CD1c-positive myeloid dendritic cell (primary cell): ENCODE data around the gene PRSS50.

ENCODE experiments used
- DNase-seq: peaks from one replicate; pipeline ENCODE4 v3.0.0-alpha.2; 2016; ENCODE audit errors: extremely low spot score

The PRSS50 gene

GRCh38 chr3:46725621-46726314, 8.1 kb upstream of the PRSS50 start:
- no peak for DNase-seq

GRCh38 chr3:46724424-46724823, 6.8 kb upstream of the PRSS50 start:
- DNase-seq = no peak

GRCh38 chr3:46722443-46722842, 4.8 kb upstream of the PRSS50 start:
- no peak for DNase-seq

- no peak for DNase-seq
Observed at GRCh38 chr3:46721009-46721408, 3.3 kb upstream of the PRSS50 start.

- no peak for DNase-seq
Observed at GRCh38 chr3:46719735-46720271, 2.1 kb upstream of the PRSS50 start.

DNA sequence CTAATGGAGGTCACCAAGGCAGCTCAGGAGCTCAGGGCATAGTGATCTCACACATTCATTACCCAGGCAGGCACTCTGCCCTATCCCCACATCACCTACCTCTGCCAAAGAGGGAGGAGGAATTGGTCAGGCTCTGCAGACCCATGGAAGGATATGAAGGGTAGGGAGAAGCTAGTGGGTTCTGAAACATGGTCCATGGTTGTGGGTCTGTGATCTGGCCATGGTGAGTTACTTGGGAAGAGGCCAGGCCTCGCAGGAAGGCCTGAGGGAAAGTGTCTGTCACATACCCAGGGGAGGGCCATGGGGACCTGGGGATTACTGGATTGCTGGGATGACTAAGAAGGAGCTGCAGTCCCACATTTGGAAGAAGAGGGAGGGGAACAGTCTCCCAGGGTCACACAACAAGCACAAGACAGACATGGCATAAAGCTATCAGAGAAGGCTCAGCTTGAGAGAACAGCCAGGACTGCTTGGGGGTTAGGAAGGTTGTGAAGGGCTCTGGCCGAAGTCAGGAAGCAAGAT, 1.4 kb upstream of the PRSS50 start:
- no peak for DNase-seq

GRCh38 chr3:46716461-46717441, 918 bp downstream of the PRSS50 start:
- no peak for DNase-seq

GRCh38 chr3:46715507-46716175, 2.0 kb downstream of the PRSS50 start:
- DNase-seq = no peak

DNA sequence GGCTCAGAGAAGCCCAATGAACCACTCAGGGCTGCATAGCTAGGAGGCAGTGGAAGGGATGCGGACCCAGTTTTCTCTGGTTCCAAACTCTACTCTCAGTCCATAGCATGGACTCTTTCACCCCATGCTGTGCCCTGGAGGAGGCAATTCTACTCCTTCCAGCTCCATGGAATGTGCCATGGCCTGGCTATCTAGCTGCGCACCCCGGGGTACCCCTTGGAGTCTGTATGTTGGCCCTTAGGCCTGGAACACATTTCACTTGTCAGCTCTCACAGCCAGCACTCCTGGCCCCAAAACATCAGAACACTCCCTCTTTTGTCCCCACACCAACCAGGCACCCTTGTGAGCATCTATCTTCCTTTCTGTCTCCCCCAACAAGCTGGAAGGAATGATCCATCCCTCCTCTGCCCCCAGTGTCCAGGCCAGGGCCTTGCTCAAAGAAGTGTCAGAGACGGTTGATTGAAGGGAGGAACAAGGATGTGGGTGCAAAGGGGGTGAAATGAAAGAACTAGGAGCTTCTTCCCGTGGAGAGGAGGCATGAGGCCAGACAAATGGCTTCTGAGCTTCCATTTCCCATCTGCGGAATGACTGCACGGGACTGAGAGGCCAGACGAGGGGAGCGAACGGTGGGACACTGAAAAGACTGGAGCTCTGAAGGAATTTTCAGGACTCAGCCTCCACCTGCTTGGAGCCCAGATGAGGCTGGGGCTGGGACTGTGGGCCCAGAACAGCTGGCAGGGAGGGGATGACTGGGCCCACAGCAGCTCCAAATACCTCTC, 2.8 kb downstream of the PRSS50 start:
- no peak for DNase-seq

- DNase-seq = no peak
Observed at GRCh38 chr3:46713898-46714552, 3.6 kb downstream of the PRSS50 start.

DNA sequence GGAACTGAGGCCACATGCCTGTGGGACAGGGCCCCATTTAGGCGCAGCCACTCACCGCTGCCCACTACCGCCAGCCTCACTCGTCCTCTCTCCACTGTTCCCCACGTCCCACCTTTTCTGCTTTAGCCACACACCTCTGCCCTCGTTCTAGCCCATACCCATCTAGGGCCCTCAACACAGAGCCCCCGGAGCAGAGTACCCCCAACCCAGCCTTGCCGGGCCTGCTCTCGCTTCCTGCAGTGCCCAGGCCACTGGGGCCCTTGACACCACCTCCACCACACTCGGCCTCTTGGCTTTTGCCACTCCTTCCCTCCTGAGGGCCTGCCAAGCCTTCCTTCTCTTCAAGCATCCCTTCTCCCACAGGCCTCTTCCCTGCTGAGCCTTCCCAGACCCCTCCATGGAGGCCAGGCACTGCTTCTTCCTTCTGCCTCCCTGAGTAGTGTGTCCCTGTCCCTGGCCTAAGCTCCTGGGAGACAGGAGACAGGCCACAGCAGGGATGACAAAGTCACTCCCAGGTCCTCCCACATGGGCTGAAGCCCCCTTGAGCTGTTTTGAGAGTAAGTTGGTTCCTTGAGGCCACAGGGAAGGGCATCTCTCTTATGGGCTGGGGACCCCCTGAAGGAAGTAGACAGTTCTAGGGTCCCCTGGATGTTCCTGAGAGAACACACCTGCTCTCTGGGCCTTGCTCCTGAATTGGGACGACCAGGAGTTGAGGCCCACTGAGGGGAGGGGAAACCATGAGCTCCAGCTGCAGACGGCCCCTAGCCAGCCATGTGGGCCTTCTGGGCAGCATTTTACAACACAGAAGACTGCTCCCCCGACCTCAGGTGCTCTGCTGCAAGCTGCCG, 4.4 kb downstream of the PRSS50 start:
- no peak for DNase-seq

DNA sequence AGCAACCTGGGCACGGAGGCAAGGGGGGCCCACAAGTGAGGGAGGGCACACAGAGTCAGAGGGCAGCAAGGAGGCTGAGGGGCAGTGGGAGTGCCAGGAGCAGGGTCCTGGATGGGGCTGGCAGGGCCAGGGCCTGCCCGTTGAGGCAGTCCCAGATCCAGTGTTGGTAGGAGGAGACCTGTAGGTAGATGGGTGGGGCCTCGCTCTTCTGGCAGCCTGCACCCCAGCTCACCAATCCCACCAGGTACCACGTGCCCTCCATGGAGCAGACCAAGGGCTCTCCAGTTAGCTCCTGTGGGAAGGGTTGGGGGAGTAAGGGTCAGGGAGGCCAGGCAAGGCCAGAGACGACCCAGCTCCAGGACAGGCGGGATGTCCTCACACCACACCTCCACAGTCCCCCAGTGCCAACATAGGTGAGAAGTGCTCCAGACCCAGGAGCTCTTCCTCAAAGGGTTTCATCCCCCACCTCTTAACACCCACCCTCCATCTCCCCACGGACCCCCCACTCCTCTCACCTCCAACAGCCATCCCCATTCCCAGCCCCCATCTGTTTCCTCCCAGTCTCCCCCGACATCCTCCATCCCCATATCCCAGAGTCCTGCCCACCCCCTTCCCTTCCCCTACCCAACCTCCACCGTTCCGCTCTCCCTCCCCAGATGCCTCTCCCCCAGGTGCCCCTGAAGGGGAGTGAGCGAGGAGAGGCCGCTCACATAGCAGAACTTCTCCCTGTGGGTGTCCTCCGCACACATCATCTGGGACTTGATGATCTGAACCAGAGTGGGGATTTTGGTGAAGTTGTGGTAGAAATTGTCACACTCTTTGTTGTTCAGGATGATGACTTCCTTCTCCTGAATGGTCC, 5.2 kb downstream of the PRSS50 start:
- no peak for DNase-seq

DNA sequence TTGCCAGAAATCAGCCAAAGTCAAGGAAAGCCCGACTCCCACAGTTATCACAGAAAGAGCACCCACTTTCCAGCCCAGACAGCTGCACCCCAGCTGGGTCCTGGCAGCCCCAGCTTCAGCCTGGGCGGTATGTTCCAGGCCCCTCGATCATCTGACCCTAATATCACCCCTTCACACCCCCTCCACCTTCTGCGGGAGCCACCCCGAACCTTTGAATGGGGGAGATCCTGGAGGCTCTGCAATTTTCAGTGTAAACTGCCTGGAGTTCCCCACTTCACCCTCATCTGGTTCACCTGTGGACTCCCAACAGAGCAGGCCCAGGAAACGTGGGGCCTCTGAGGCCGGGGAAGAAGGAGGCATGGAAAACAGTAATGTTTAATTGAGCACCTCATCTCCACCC, 5.9 kb downstream of the PRSS50 start:
- no peak for DNase-seq

DNA sequence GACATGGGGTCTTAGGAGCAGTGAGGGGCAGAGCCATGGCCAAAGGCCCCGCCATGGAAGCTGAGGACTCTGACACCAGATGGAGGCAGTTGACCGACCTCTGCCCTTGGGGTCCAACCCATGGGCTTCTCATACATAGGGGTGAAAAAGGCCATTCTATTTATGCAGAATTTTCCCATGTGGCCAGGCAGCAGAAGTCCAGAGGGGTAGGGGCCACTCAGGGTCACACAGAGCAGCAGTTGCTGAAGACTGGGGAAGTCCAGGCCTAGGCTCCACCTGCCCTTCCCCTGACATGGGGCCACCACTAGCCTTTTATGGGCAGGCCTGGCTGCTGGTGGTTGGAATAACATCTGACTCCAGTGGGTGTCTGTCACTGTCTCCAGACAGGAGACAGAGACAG, 6.4 kb downstream of the PRSS50 start:
- DNase-seq = peak; percentile 3

DNA sequence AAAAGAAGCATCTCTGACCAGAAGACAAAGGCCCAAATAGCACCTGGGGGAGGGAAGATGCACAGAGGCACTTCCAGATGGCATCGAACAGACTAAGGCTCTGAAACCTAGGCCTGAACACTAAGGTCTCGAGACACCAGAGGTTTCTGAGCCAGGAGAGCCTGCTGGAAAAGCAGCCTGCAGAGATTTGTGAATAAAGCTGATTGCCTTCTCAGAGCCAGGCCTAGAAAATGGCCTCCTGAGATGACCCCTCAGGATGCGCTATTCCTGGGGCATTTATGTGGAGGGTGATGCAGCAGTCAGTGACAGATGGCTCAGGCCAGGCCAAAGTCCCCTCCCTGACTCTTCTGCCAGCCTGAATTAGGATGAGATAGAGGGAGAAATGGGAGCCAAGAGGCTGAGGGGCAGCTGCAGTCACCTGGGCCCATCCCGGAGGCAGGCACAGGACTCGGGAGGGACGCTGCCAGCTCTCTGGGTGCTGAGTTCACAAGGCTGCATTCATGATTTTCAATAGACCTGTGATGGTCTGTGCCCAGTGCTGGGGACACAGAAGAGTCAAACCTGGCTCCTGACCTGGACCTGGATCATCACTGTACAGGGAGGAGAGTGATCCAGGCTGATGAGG, 6.9 kb downstream of the PRSS50 start:
- no peak for DNase-seq

GRCh38 chr3:46710229-46710628, 7.4 kb downstream of the PRSS50 start:
- no peak for DNase-seq

DNA sequence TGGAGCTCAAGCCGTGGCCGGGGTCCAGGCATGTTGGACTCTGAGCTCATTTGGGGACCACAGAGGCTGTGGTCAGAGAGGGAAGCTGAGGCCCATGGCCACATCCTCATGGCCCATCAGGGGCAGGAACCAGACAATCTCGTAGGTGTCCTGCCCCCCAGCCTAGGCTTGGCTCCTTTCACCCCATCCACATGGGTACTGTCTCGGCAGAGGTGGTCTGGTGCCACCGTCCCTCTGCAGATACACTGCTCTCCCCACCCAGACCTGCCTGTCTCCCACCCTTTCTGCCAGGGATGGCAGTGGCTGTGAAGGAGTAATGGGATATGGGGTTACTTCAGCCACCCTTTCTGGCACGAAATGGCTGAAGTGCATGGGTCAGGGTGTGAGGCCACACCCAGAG, 7.9 kb downstream of the PRSS50 start:
- DNase-seq = no peak

- no peak for DNase-seq
Observed at GRCh38 chr3:46709157-46709654, 8.5 kb downstream of the PRSS50 start.
